Choroid plexus epithelial cell (primary cell): ENCODE data around the gene SLC37A2.

Experiments used
- DNase-seq: peaks from one replicate; pipeline ENCODE4 v3.0.0-alpha.2; 2010; ENCODE audit warnings: low read depth
- H3K4me3 ChIP-seq: 2 replicates; pipeline ENCODE4 v1.5.1; 2011; ENCODE audit warnings: low read depth, mild to moderate bottlenecking, control low read depth, low read length, moderate library complexity
- CTCF ChIP-seq: conservative IDR thresholded peaks from 2 replicates; pipeline ENCODE4 v1.5.1; 2011; ENCODE audit warnings: low read depth, mild to moderate bottlenecking, control low read depth, inconsistent platforms, low read length, moderate library complexity

The SLC37A2 gene

GRCh38 chr11:125061281-125061680 is 1.8 kb upstream of the SLC37A2 start:
- no peak overlapping the region for H3K4me3 ChIP-seq
- no peak for TF ChIP-seq CTCF
- no peak for DNase-seq

- DNase-seq: no peak
- no peak for TF ChIP-seq CTCF
- H3K4me3 ChIP-seq: peak overlapping the region; percentile 65
Measured at GRCh38 chr11:125062218-125062930, 731 bp upstream of the SLC37A2 start.

- H3K4me3 ChIP-seq: peak overlapping the region; percentile 65
- TF ChIP-seq CTCF: no peak
- no peak for DNase-seq
Measured at GRCh38 chr11:125063429-125064043, 431 bp downstream of the SLC37A2 start.

GRCh38 chr11:125064070-125064469 is 965 bp downstream of the SLC37A2 start:
- H3K4me3 ChIP-seq: peak overlapping the region; percentile 65
- TF ChIP-seq CTCF: no peak
- no peak for DNase-seq

DNA sequence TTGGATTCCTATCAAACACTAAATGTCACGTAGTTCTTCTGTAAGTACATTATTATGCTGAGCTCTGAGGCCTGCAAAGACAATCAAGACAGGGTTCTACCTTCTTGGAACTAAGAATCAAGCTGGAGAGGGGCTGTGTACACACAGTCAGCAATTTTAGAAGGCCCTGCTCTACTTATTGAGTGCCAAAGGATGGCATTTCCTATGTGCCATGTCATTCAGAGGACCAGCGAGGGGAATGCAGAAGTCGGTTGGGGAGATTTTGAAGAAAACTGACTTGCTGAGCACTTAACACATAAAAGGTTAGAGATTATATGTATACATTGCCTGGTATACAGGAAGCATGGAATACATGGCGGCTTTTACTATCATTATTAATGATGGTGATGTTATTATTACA is 5.3 kb downstream of the SLC37A2 start:
- no peak for TF ChIP-seq CTCF
- H3K4me3 ChIP-seq: no peak overlapping the region
- DNase-seq: no peak

- no peak for TF ChIP-seq CTCF
- no peak for DNase-seq
- no peak overlapping the region for H3K4me3 ChIP-seq
Measured at GRCh38 chr11:125069008-125069407, 5.9 kb downstream of the SLC37A2 start.

GRCh38 chr11:125069796-125070195 is 6.7 kb downstream of the SLC37A2 start:
- no peak for TF ChIP-seq CTCF
- no peak for DNase-seq

More at GRCh38 chr11:125069796-125070195, 6.7 kb downstream of the SLC37A2 start:
- H3K4me3 ChIP-seq: no peak overlapping the region
